ENCODE results near the gene THOC1. TPM values are rescaled to one million over a fixed set of nuclear protein-coding genes. Genes with fewer than 3 reads are reported as not detected.

Gene THOC1
- total and polyA plus RNA-seq, 2 donors (not counting 3 experiments of a cell fraction or from before 2014, with no cell fraction given), result 12.0 to 50.5 TPM

GRCh38 chr18:245282-245847 lies 22.5 kb downstream of the THOC1 start:
- BruUV-seq (replicated peaks), result no TSS peak
- FAIRE-seq (no peak), DNase-seq (ENCODE audit: low read depth, low spot score) (no peak)
- no peak overlapping the region for H3K4me2 ChIP-seq (ENCODE audit: insufficient read depth, low read length)
- TF ChIP-seq POLR2A (IDR thresholded peaks at IDR 0.05; ENCODE audit: low read depth, low read length) (no peak), JUN (IDR thresholded peaks at IDR 0.05; ENCODE audit: borderline replicate concordance, insufficient read depth, insufficient read length, low read depth) (no peak), FOS (IDR thresholded peaks at IDR 0.05; ENCODE audit: borderline replicate concordance, insufficient read depth, low read length) (no peak), MYC (IDR thresholded peaks at IDR 0.05; ENCODE audit: low read depth, low read length) (no peak), CTCF (IDR thresholded peaks at IDR 0.05; ENCODE audit: extremely low read depth in 1 of 2, insufficient read depth in 1 of 2, low read depth in 1 of 2, low read length in 2 of 2) (no peak), GATA2 (IDR thresholded peaks at IDR 0.05; ENCODE audit: insufficient read depth, insufficient read length, low read depth, low read length) (no peak), MAX (IDR thresholded peaks at IDR 0.05; ENCODE audit: insufficient read depth, insufficient read length) (no peak), EZH2 (IDR thresholded peaks at IDR 0.05; ENCODE audit: borderline replicate concordance, low read depth, low read length, severe bottlenecking) (no peak), POLR2AphosphoS5 (IDR thresholded peaks at IDR 0.05; ENCODE audit: insufficient read depth, low read depth, low read length) (no peak)
- ChIA-PET CTCF (no interaction called here), POLR2A (no interaction called here)
- no peaks in the 10 kb centered on the region for H3K79me2 ChIP-seq (ENCODE audit: control insufficient read depth, insufficient read depth, low read length)
- no peak overlapping the region for H3K9ac ChIP-seq (replicated peaks; ENCODE audit: extremely low read depth, insufficient read depth, low read length)
- H3K27me3 ChIP-seq (ENCODE audit: control insufficient read depth in 2 of 2, insufficient read depth in 2 of 2, low read length in 2 of 2), result no peaks in the 10 kb centered on the region
- no peak overlapping the region for H3K4me3 ChIP-seq (replicated peaks in 1 of 3; ENCODE audit: insufficient read depth in 1 of 3, low read depth in 1 of 3, low read length in 3 of 3)
- H3K9me3 ChIP-seq (replicated peaks; ENCODE audit: control insufficient read depth, insufficient read depth, low read length), result no peaks in the 10 kb centered on the region
- intact Hi-C loops (cut with micrococcal nuclease) (no loop called here), dilution Hi-C loops (cut with MboI; ENCODE audit: extremely low pct_ligation_motif_present, low sequenced_read_pairs) (no loop called here)
- H3K36me3 ChIP-seq (ENCODE audit: control insufficient read depth in 2 of 2, extremely low read depth in 1 of 2, insufficient read depth in 2 of 2, low read length in 2 of 2), result peaks cover under 1 to 11% of the 10 kb centered on the region in 2 experiments
- H4K20me1 ChIP-seq (replicated peaks; ENCODE audit: control insufficient read depth, extremely low read depth, insufficient read depth, low read length), result no peaks in the 10 kb centered on the region
- no peaks in the 10 kb centered on the region for H3K4me1 ChIP-seq (ENCODE audit: control insufficient read depth, extremely low read depth, insufficient read depth, low read length)
- no peak overlapping the region for H3K27ac ChIP-seq (ENCODE audit: insufficient read depth, low read depth, low read length)
- no peak overlapping the region for H2AFZ ChIP-seq (ENCODE audit: low read depth, low read length)
- no peaks in the 10 kb centered on the region for H3K9me1 ChIP-seq (replicated peaks; ENCODE audit: control insufficient read depth, extremely low read depth, insufficient read depth, low read length)
